Mucosa of stomach (tissue), 1 donor: Measurements from ENCODE around the gene NEURL4.

Experiments
- H3K27me3 ChIP-seq: one replicate; pipeline ENCODE4 v1.7.0; 2013; ENCODE audit warnings: mild to moderate bottlenecking, low read length; ENCODE audit not compliant: control insufficient read depth, insufficient read depth
- H3K36me3 ChIP-seq: one replicate; pipeline ENCODE4 v1.7.0; 2013; ENCODE audit warnings: low read length; ENCODE audit not compliant: control insufficient read depth, insufficient read depth
- H3K4me1 ChIP-seq: one replicate; pipeline ENCODE4 v1.7.0; 2013; ENCODE audit warnings: mild to moderate bottlenecking, low read length; ENCODE audit not compliant: control insufficient read depth, insufficient read depth
- H3K4me3 ChIP-seq: one replicate; pipeline ENCODE4 v1.7.0; 2013; ENCODE audit warnings: low read length
- H3K9ac ChIP-seq: one replicate; pipeline ENCODE4 v1.7.0; 2013; ENCODE audit warnings: mild to moderate bottlenecking, low read length, moderate library complexity
- H3K9me3 ChIP-seq: one replicate; pipeline ENCODE4 v1.7.0; 2013; ENCODE audit warnings: mild to moderate bottlenecking, low read length, moderate library complexity; ENCODE audit not compliant: control insufficient read depth
- donor health status: Pancreatic carcinoma.

Gene NEURL4

DNA sequence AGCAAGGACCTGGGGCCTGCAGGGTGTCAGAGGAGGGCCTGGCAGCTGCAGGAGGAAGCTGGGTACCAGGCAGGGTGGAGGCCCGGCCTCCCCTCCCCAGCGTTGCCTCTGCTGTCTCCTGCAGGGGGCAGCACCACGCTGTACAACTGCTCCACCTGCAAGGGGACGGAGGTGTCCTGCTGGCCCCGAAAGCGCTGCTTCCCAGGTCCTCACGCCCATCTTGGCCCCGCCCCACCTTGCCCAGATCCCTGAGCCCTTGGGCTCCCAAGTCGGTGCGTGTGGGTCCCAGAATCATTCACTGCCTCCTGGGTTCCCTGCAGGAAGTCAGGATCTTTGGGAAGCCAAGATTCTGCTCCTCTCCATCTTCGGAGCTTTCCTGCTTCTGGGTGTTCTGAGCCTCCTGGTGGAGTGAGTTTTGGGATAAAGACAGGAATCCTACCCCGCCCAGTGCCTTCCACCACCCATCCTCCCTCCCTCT lies 27.0 kb upstream of the NEURL4 start:
- Histone ChIP-seq H3K36me3 (no peaks in the 10 kb centered on the region), H3K4me1 (peaks cover 44% of the 10 kb centered on the region), H3K9ac (peak overlapping the region; percentile 23), H3K27me3 (peaks cover 6% of the 10 kb centered on the region), H3K4me3 (no peak overlapping the region), H3K9me3 (no peaks in the 10 kb centered on the region)

- H3K9ac ChIP-seq: no peak overlapping the region
- H3K4me3 ChIP-seq: no peak overlapping the region
- H3K4me1 ChIP-seq: peaks cover 48% of the 10 kb centered on the region
- no peaks in the 10 kb centered on the region for H3K9me3 ChIP-seq
- no peaks in the 10 kb centered on the region for H3K36me3 ChIP-seq
- H3K27me3 ChIP-seq: peaks cover 6% of the 10 kb centered on the region
Measured at GRCh38 chr17:7355573-7355972, 26.4 kb upstream of the NEURL4 start.

- peaks cover 48% of the 10 kb centered on the region for H3K4me1 ChIP-seq
- H3K9ac ChIP-seq: peak within 1 kb of the TSS; percentile 23
- H3K36me3 ChIP-seq: no peaks in the 10 kb centered on the region
- no peak within 1 kb of the TSS for H3K4me3 ChIP-seq
- peaks cover 6% of the 10 kb centered on the region for H3K27me3 ChIP-seq
- no peaks in the 10 kb centered on the region for H3K9me3 ChIP-seq
Measured at GRCh38 chr17:7355053-7355452, 25.9 kb upstream of the NEURL4 start, which contains the start of gene TMEM95. TSS of gene TMEM95 (plus strand) at chr17:7355156. CDS start at chr17:7355205, 49 bp downstream.

- H3K27me3 ChIP-seq: peaks cover 6% of the 10 kb centered on the region
- no peaks in the 10 kb centered on the region for H3K36me3 ChIP-seq
- no peaks in the 10 kb centered on the region for H3K9me3 ChIP-seq
- no peak overlapping the region for H3K4me3 ChIP-seq
- H3K4me1 ChIP-seq: peaks cover 52% of the 10 kb centered on the region
- no peak overlapping the region for H3K9ac ChIP-seq
Measured at GRCh38 chr17:7354262-7354843, 25.2 kb upstream of the NEURL4 start.

DNA sequence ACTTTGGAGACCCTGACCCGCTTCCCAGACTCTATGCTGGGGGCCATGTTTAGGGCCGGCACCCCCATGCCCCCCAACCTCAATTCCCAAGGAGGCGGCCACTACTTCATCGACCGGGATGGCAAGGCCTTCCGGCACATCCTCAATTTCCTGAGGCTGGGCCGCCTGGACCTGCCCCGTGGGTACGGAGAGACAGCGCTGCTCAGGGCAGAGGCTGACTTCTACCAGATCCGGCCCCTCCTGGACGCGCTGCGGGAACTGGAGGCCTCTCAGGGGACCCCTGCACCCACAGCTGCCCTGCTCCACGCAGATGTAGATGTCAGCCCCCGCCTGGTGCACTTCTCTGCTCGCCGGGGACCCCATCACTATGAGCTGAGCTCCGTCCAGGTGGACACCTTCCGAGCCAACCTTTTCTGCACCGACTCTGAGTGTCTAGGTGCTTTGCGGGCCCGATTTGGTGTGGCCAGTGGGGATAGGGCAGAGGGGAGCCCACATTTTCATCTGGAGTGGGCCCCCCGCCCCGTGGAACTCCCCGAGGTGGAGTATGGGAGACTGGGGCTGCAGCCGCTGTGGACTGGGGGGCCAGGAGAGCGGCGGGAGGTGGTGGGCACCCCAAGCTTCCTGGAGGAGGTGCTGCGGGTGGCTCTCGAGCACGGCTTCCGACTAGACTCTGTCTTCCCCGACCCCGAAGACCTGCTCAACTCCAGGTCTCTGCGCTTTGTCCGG lies 23.9 kb upstream of the NEURL4 start:
- H3K27me3 ChIP-seq: peaks cover 9% of the 10 kb centered on the region
- peaks cover 52% of the 10 kb centered on the region for H3K4me1 ChIP-seq
- no peaks in the 10 kb centered on the region for H3K9me3 ChIP-seq
- H3K36me3 ChIP-seq: no peaks in the 10 kb centered on the region
- peak overlapping the region; percentile 74 for H3K4me3 ChIP-seq
- peak overlapping the region; percentile 93 for H3K9ac ChIP-seq

- H3K4me1 ChIP-seq: peaks cover 52% of the 10 kb centered on the region
Measured at GRCh38 chr17:7352503-7352889, 23.4 kb upstream of the NEURL4 start.

GRCh38 chr17:7351665-7352502 lies 22.7 kb upstream of the NEURL4 start, which contains the start of gene KCTD11:
TSS of gene KCTD11 (plus strand) at chr17:7352162.
- Histone ChIP-seq H3K9me3 (no peaks in the 10 kb centered on the region), H3K4me3 (peak within 1 kb of the TSS; percentile 74), H3K9ac (peak within 1 kb of the TSS; percentile 93), H3K27me3 (peaks cover 9% of the 10 kb centered on the region), H3K36me3 (no peaks in the 10 kb centered on the region), H3K4me1 (peaks cover 52% of the 10 kb centered on the region)

More at GRCh38 chr17:7352503-7352889, 23.4 kb upstream of the NEURL4 start:
- peaks cover 9% of the 10 kb centered on the region for H3K27me3 ChIP-seq
- no peaks in the 10 kb centered on the region for H3K36me3 ChIP-seq
- H3K4me3 ChIP-seq: peak overlapping the region; percentile 74
- peak overlapping the region; percentile 93 for H3K9ac ChIP-seq
- no peaks in the 10 kb centered on the region for H3K9me3 ChIP-seq

DNA sequence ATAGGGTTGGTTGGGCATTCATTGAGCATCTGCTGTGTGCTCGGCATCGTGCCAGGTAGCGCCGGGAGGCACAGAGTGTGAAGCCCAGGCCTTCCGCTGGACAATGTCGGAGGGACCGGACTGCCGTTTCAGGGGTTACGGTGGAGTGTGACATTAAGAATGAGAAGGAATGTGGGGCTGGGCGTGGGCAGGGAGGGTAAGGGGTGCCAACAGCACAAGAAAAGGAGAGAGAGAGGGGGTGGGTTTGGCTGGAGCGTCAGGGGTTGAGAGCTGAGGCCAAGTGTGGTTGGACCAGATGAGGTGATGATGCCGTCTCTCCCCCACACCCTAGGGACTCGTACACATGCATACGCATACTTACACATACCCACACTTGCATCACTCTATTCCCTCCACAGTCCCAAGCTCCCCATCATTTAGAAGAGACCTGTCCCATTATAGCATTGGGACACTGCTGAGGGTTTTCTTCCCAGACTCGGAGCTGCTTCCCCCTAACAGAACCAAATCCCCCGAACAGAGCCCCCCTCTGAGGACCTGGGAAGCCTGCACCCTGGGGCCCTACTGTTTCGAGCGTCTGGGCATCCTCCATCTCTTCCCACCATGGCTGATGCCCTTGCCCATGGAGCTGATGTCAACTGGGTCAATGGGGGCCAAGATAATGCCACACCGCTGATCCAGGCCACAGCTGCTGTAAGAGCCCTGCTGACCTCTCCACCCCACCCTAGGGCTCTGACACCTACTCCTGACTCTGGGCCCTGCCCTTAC lies 19.5 kb upstream of the NEURL4 start:
- Histone ChIP-seq H3K4me1 (peaks cover 24% of the 10 kb centered on the region), H3K4me3 (no peak overlapping the region), H3K9ac (no peak overlapping the region), H3K9me3 (no peaks in the 10 kb centered on the region), H3K27me3 (peaks cover 14% of the 10 kb centered on the region), H3K36me3 (no peaks in the 10 kb centered on the region)

DNA sequence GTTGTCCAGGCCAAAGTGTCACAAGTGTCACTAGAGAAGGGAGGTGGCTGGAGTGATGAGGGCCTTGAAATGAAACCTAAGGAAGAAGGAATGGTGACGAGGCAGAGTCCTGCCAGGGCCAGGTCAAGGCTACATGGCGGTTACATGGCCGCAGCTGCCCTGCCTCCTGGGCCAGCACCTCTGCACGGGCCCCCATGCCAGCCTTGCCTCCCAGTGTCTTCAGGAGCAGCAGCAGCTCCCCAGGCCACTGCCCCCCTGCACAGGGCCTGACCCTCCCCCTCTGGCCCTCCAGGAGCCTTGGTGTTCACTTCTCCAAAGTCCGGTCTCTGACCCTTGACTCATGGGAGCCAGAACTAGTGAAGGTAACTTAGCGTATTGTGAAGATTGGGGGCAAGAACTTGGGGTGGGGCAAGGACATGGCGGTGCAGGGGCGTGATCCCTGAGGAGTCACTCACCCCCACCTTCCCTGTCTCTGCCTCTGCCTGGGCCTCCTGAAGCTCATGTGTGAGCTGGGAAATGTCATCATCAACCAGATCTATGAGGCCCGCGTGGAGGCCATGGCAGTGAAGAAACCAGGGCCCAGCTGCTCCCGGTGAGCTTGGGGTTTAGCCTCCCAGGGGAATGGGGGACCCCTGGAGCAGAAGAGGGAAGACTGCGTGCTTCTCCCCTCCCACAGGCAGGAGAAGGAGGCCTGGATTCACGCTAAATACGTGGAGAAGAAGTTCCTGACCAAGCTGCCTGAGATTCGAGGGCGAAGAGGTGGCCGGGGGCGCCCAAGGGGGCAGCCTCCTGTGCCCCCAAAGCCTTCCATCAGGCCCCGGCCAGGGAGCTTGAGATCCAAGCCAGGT lies 18.7 kb upstream of the NEURL4 start:
- Histone ChIP-seq H3K9ac (no peak overlapping the region), H3K4me1 (peaks cover 16% of the 10 kb centered on the region), H3K27me3 (peaks cover 22% of the 10 kb centered on the region), H3K9me3 (no peaks in the 10 kb centered on the region), H3K4me3 (no peak overlapping the region), H3K36me3 (no peaks in the 10 kb centered on the region)

- no peaks in the 10 kb centered on the region for H3K36me3 ChIP-seq
- no peak overlapping the region for H3K9ac ChIP-seq
- peaks cover 11% of the 10 kb centered on the region for H3K4me1 ChIP-seq
- H3K9me3 ChIP-seq: no peaks in the 10 kb centered on the region
- H3K27me3 ChIP-seq: peaks cover 27% of the 10 kb centered on the region
- H3K4me3 ChIP-seq: no peak overlapping the region
Measured at GRCh38 chr17:7346761-7347614, 17.9 kb upstream of the NEURL4 start.
